Fibroblast of pulmonary artery (primary cell): ENCODE data around the gene ELOA.

ENCODE experiments used
- DNase-seq: peaks from one replicate; pipeline ENCODE4 v3.0.0-alpha.2; 2010; ENCODE audit warnings: low read depth
- H3K4me3 ChIP-seq: replicated peaks from 2 replicates; pipeline ENCODE4 v1.5.1; 2011; ENCODE audit warnings: low read depth, mild to moderate bottlenecking, control low read depth, low read length, moderate library complexity
- TF ChIP-seq, protein P1 (sequence below): IDR thresholded peaks from 2 replicates; pipeline ENCODE4 v1.5.1; 2011; ENCODE audit warnings: mild to moderate bottlenecking, control low read depth, low read length, inconsistent platforms; ENCODE audit errors: missing control alignments

ELOA gene

DNA sequence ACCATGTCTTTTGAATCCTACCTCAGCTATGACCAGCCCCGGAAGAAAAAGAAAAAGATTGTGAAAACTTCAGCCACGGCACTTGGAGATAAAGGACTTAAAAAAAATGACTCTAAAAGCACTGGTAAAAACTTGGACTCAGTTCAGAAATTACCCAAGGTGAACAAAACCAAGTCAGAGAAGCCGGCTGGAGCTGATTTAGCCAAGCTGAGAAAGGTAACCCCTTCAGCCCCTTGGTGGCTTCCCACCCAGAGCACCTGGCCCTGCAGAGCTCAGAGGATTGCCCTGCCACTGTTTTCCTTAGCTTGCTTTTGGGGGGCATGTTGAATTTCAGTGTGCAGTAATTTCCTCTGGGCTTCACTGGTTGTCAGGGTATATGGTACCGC is 8.5 kb downstream of the ELOA start:
- no peak for DNase-seq
- TF ChIP-seq, protein P1, sequence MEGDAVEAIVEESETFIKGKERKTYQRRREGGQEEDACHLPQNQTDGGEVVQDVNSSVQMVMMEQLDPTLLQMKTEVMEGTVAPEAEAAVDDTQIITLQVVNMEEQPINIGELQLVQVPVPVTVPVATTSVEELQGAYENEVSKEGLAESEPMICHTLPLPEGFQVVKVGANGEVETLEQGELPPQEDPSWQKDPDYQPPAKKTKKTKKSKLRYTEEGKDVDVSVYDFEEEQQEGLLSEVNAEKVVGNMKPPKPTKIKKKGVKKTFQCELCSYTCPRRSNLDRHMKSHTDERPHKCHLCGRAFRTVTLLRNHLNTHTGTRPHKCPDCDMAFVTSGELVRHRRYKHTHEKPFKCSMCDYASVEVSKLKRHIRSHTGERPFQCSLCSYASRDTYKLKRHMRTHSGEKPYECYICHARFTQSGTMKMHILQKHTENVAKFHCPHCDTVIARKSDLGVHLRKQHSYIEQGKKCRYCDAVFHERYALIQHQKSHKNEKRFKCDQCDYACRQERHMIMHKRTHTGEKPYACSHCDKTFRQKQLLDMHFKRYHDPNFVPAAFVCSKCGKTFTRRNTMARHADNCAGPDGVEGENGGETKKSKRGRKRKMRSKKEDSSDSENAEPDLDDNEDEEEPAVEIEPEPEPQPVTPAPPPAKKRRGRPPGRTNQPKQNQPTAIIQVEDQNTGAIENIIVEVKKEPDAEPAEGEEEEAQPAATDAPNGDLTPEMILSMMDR = no peak
- no peak overlapping the region for H3K4me3 ChIP-seq

DNA sequence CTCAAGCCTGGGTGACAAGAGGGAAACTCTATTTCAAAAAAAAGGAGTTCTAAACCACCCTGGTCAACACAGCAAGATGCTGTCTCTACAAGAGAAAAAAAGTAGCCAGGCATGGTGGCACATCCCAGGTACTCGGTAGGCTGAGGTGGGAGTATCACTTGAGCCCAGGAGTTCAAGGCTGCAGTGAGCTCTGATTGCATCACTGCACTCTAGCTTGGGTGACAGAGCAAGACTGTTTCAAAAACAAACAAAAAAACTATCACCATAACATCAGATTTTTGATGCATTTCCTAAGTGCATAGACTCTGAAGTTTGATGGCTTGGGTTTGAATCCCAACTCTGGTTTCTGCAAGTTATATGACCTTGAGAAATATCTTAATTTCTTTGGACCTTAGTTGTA is 9.6 kb downstream of the ELOA start:
- no peak for DNase-seq
- TF ChIP-seq, protein P1 = no peak
- H3K4me3 ChIP-seq = no peak overlapping the region

DNA sequence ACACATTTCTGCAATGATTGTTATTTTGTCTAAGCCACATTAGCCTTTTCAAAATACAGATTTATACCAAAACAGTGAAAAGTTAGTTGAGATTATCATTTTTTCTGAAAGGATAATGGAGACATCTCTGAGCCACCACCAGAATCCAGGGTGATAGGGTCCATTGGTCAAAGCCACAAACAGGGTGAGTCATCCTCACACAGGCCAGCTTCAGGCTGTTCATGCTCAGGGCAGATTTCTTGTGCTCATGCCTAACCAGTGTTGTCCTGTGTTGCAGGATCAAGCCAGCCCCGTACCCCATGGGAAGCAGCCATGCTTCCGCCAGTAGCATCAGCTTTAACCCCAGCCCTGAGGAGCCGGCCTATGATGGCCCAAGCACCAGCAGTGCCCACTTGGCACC is 13.4 kb downstream of the ELOA start:
- no peak overlapping the region for H3K4me3 ChIP-seq
- peak; percentile 23 for DNase-seq
- TF ChIP-seq, protein P1 = no peak

DNA sequence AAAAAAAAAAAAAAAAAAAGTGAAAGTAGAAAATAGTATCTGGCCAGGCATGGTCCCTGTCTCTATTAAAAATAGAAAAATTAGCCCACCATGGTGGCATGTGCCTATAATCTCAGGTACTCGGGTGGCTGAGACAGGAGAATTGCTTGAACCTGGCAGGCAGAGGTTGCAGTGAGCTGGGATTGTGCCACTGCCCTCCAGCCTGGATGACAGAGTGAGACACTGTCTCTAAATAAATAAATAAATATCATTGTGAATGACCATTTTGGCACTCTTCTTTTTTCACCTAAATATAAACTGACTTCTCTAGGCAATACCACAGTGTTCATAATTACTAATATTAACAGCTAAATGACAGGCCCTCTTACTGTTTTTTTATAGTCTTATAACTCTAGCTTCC is 14.5 kb downstream of the ELOA start:
- TF ChIP-seq, protein P1 = no peak
- no peak overlapping the region for H3K4me3 ChIP-seq
- no peak for DNase-seq

DNA sequence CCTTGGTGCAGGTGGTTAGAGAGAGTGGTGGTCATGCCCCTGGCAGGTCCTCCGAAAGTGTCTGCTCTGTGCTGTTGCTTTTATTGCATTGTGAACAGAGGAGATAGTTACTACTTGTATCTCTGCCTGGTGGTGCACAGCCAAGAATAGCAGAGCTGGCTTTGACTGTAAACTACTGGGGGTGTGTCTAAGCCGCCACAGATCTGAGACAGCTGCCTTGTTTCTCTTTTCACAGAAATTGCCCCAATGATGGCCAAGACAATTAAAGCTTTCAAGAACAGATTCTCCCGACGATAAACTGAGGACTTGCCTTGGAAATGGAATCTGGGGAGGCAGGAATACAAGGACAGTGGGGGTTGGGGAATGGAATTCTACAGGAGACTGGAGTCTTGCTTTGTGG is 16.0 kb downstream of the ELOA start:
- H3K4me3 ChIP-seq = no peak overlapping the region
- TF ChIP-seq, protein P1 = no peak
- no peak for DNase-seq

DNA sequence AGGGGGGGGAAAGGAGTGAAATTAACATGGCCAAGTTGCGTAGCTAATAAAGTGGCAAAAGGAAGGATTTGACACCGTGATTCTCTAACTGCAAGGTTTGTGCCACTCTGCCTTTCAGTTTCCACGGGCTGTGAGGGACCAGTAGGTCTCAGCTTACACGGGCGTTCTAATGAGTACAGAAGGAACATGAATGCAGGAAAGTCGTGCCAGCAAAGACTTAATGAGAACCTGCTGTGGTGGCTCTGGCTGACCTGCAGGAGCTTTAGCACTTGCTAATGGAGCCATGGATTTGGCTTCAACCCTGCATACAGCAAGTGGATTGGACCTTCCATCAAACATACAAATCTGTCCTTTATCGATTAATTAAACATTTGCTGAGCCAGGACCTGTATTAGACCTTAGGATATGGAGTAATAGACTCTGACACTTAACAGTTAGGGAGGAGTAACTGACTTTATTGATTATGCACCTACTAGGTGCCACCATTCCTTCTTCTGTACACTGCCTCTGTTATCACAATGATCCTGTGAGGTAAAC is 19.8 kb downstream of the ELOA start:
- no peak overlapping the region for H3K4me3 ChIP-seq
- DNase-seq = no peak
- TF ChIP-seq, protein P1 = no peak

DNA sequence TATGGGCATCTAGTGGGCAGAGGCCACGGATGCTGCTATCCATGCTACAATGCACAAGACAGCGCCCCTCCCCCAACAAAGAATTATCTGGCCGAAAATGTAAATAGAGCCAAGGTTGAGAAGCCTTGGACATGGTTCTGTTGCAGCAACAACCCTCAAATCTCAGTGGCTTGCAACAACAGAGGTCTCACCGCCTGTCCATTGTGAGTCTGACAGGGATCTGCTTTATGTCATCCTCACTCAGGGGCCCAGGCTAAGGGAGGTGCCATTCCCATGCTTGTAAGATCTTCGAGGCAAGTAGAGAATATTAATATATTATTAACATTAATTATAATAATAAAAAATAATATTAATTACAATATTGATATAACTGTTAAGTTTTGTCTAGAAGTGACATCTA is 25.5 kb downstream of the ELOA start:
- no peak overlapping the region for H3K4me3 ChIP-seq
- TF ChIP-seq, protein P1 = no peak
- DNase-seq = no peak
